ENCODE measurements around the gene PAQR4.
A peak's percentile ranks its signal among the peaks of the same experiment; 100 is the strongest.

The PAQR4 gene

DNA sequence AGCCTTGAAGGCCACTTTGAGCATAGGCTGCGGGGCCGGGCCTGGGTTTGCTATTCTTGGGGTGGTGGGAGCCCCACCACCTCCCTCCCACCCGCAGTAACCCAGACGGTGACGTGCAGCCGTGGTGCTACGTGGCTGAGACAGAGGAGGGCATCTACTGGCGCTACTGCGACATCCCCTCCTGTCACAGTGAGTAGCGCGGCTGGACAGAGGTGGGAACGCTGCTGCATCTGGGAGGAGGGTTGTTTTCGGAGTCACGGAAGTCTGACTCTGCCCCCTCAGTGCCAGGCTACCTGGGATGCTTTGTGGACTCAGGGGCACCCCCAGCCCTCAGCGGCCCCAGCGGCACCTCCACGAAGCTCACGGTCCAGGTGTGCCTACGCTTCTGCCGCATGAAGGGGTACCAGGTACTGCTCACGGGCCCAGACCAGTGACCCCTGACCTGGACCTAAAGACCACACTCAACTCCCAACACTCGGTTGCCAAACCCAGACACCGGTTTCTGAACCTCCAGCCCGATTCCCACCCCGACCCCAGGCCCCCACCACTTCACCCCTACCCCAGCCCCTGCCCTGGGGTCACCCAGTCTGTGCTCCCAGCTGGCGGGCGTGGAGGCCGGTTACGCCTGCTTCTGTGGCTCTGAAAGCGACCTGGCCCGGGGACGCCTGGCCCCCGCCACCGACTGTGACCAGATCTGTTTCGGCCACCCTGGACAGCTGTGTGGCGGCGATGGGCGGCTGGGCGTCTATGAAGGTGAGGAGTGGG lies 2.9 kb upstream of the PAQR4 start:
- no peak for DNase-seq

GRCh38 chr16:2966808-2967191 lies 2.3 kb upstream of the PAQR4 start:
- DNase-seq: peak; percentile 29

DNA sequence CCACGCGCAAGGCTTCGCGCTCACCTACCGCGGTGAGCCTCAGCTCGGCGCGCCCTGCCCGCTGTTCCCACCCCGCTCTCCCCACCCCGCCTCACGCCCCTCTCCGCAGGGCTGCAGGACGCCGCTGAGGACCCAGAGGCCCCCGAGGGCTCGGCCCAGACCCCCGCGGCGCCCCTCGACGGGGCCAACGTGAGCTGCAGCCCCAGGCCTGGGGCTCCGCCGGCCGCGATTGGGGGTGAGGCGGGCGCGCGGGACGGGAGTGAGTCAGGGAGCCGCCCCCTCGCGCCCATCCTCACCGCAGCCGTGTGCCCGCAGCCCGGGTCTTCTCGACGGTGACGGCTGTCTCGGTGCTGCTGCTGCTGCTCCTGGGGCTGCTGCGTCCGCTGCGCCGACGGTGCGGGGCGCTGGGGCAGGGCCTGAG lies 1.9 kb upstream of the PAQR4 start:
- no peak for DNase-seq

GRCh38 chr16:2967721-2968161 lies 1.4 kb upstream of the PAQR4 start:
- no peak for DNase-seq

DNA sequence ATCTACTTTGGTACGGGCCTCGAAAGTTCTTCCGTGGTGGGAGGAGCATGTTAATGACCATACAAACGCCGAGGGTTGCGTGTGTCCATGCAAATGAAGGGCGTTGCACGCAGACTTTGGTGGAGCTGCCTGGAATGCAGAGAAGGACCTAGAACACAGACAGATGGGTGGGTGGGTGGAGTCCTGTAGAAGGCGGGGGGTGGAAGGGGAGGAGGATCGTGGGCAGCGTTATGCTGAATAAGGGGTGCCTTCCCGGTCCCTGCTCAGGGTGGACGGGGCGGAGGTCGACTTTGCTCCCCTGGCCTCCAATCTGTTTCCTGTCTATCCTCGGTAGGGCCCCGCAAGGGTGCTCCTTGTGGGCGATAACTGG lies 795 bp upstream of the PAQR4 start:
- peak; percentile 36 for DNase-seq

DNA sequence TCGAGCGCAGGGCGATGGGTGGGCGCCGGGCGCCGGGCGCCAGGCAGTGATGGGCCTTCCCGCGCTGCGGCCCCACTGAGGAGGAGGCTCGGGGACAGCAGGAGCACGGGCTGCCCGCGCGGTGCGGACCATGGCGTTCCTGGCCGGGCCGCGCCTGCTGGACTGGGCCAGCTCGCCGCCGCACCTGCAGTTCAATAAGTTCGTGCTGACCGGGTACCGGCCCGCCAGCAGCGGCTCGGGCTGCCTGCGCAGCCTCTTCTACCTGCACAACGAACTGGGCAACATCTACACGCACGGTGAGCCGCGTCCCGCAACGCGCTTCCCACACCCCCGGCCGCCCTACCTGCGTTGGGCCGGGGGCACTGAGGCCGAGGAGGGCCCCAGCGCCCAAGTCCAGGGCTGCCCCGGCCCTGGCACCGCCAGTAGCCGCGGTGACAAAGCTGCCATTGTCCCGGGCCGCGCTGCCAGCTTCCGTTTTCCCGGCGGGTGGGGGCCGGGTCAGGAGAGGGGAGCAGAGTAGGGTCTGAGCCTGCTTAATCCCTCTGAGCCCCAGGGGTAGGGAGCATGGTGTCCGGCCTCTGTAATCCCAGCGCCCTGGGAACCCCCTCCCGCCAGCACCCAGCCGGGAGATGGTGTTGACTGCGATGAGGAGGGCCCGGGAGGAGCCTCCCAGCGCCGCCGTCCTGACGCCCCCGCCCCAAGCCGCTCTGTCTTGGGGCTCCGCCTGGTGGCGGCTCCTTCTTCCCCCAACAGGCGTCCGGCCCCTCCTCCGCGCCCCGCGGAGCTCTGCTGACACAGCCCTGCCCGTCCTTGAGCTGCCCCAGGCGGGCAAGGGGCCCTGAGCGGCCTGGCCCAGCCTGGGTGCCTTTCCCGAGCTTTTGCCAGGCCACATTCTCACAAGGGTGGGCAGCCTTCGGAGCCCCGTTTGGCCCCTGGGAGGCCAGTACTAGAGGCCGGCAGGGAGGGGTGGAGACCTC lies 685 bp downstream of the PAQR4 start:
- peak; percentile 87 for DNase-seq

DNA sequence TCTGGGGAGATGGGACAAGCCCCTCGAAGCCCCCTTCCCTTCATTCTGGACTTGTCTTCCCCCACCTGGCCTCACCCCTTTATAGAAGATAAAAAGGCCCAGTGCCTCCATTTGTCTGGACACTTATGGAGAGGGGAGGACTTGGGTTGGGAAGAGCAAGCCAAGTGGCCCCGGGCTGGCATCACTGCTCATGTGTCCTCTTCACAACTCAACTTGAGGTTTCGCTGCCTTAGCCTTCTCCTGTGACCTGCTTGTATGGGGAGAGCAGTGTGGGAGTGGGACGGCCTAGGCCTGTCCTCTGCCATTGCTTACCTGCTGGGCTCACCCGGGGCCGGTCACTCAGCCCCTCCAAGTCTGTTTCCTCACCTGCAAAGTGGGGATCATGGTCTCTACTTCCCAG lies 1.4 kb downstream of the PAQR4 start:
- no peak for DNase-seq

DNA sequence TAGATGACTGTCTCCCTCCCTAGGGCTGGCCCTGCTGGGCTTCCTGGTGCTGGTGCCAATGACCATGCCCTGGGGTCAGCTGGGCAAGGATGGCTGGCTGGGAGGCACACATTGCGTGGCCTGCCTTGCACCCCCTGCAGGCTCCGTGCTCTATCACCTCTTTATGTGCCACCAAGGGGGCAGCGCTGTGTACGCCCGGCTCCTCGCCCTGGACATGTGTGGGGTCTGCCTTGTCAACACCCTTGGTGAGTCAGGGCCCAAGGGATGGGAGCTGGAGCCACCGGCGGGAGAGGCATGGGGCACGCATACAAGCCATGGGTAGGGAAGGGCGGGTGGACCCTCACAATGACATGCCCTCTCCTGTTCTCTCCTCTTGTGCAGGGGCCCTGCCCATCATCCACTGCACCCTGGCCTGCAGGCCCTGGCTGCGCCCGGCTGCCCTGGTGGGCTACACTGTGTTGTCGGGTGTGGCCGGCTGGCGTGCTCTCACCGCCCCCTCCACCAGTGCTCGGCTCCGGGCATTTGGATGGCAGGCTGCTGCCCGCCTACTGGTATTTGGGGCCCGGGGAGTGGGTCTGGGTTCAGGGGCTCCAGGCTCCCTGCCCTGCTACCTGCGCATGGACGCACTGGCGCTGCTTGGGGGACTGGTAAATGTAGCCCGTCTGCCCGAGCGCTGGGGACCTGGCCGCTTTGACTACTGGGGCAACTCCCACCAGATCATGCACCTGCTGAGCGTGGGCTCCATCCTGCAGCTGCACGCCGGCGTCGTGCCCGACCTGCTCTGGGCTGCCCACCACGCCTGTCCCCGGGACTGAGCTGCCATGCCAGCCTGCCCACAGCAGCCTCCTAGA lies 2.2 kb downstream of the PAQR4 start:
- DNase-seq: no peak

DNA sequence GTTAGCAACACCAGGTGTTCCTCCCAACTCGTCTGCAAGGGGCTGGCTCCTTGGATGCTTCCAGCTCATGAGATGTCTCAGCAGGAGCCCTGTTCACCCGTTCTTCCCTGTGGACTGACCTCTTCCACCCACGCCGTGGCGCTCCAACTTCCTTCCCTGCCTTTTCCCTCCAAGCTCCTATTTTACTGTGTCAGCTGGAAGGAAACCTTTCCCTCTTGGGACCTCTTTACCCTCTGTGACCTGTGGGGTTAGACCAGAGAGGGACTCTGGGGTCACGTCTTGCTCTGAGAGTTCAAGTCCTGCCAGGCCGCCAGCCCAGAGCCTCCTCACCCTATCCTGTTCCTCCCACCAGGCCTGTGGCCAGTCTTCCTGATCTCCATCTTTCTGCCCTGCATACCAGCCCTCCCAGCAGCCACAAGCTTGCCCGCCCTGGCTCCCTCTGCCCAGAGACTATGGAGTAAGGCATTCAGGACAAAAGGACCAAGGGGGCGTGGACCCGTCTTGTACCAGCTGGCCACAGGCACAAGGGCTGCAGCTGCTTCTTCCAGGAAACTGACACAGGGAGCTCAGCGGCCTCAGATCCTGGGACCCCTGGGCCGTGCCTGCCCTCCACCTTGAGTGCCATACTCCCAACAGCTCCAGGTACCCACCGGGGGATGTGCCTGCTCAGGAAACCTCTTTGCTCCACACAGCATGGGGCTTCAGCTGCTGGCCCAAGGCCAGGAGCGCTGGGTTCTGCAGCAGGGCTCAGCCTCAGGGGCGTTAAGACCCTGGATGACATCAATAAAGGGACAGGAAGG lies 3.0 kb downstream of the PAQR4 start:
- no peak for DNase-seq

- no peak for DNase-seq
These were observed 3.9 kb downstream of the PAQR4 start for GRCh38 chr16:2973093-2973492.

DNA sequence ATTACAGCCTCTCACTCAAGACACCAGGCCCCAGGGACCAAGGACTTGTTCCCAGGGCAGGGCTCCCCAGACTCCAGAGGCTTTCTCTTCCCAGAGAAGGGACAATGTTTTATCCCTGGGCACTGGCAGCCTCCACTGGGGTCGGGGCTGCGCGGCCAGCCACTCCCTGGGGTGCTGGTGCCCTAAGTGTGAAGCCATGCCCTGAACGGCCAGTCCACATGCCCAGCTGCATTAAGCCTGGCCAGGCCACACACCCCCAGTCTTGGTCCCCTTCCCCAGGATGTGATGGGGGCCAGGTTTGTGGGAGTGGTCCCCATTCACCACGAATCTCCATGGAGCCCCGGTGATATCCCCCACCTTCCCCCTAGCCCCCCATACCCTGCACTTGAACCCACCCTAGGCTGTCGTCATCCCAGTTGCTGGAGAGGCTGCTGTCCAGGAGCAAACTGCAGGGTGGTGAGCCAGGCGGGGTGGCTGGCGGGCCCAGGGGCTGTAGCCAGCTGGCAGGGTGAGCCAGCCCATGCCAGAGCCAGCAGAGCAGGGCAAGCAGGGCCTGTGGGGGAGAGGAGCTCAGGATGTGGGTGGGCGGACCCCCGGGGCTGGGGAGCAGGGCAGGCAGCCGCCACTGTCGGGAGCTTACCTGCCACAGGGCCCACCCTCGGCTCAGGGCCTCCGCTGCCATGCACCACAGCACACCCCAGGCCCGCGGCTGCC lies 4.6 kb downstream of the PAQR4 start:
- no peak for DNase-seq

GRCh38 chr16:2974319-2975056 lies 5.3 kb downstream of the PAQR4 start:
- DNase-seq: no peak

GRCh38 chr16:2975161-2975795 lies 6.1 kb downstream of the PAQR4 start:
- DNase-seq: no peak

DNA sequence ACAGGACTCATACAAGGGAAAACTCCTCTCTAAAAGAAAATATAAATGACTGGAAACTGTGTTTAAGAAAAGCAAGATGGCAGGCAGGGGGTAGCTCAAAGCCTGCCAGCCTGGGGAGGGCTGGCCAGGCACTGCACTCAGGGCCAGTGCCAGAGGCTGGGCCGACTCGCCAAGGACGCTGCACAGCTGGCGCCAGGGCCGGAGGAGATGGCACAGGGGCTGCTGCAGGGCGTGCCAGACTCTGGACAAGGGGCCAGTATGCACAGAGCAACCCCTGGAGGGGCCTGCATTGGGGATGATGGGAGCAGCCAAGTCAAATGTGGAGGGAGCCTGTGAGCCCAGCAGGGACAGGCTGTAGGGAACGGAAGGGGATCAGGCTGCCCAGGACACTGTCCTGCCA lies 7.1 kb downstream of the PAQR4 start:
- DNase-seq: no peak

- no peak for DNase-seq
These were observed 7.5 kb downstream of the PAQR4 start for GRCh38 chr16:2976673-2977072.

GRCh38 chr16:2977440-2977839 lies 8.3 kb downstream of the PAQR4 start:
- DNase-seq: no peak

GRCh38 chr16:2979669-2980226 lies 10.6 kb downstream of the PAQR4 start:
- peak; percentile 41 for DNase-seq

DNA sequence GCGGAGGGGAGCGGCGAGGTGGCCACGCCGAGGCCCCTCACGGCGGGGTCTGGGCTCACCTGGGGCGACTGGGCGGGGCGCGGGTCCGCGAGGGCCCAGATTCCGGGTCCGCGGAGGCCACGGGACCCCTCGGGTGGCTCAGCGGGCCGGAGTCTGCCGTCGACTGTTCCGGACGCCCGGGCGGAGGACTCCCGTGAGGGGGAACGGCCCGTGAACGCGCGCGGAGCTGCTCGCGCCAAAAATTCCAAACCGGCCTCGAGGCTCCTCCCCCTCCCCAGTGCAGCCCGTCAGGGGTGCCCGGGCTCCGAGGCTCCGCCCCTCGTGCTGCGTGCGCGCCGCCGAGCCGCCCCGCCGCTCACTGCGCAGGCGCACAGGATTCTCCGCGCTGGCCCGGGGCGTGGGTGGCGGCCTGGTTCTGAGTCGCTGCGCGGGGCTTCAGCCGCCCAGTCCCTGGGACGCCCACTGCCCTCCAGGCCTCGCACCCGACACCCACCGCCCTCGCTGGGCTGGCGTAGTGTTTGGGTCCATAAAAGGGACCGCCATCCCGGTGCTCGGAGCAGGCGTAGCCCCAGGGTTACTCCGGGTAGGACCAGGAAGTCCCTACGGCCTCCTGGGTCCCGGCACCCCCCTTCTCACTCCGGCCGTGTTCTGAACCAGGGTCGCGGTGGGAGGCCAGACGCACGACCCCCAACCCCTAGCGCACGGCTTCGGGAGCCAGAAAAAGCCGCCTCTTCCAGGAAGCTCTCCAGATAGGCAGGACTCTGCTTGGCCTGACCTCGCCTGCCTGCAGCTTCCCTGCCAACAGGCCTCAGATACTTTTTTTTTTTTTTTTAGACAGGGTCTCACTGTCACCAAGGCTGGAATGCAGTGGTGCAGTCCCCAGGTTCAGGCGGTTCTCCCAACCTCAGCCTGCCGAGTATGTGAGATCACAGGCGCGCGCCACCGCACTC lies 11.4 kb downstream of the PAQR4 start, which contains the start of gene PKMYT1:
Gene PKMYT1 (minus strand): TSS at position 220 of the 950 bp plus-strand sequence. CDS start 789 bp downstream, outside the sequence.
- DNase-seq: peak; percentile 97
